ENCODE results near the gene TTLL7.
A peak's percentile ranks its signal among the peaks of the same experiment; 100 is the strongest.

Gene TTLL7
- 0.35 to 0.60 (median 0.39) reads per million in 3 experiments for total RNA-seq

- peak; percentile 60 for DNase-seq
These were observed at the start of gene TTLL7 for GRCh38 chr1:83998498-83999315. Gene TTLL7, minus strand, starts transcription at chr1:83999132. Its CDS starts 46,921 bp downstream, at chr1:83952211.

GRCh38 chr1:84042461-84042860, 43.5 kb upstream of the TTLL7 start:
- DNase-seq = no peak

- DNase-seq = no peak
These were observed 39.1 kb upstream of the TTLL7 start for GRCh38 chr1:84037758-84038611.

GRCh38 chr1:84031802-84032327, 32.9 kb upstream of the TTLL7 start:
- no peak for DNase-seq

GRCh38 chr1:84027368-84027767, 28.4 kb upstream of the TTLL7 start:
- DNase-seq = no peak

GRCh38 chr1:84025966-84026365, 27.0 kb upstream of the TTLL7 start:
- no peak for DNase-seq

- DNase-seq = no peak
These were observed 22.9 kb upstream of the TTLL7 start for GRCh38 chr1:84021822-84022221.

- no peak for DNase-seq
These were observed 21.2 kb upstream of the TTLL7 start for GRCh38 chr1:84020151-84020550.

- no peak for DNase-seq
These were observed 20.3 kb upstream of the TTLL7 start for GRCh38 chr1:84019217-84019616.

- no peak for DNase-seq
These were observed 14.8 kb upstream of the TTLL7 start for GRCh38 chr1:84013708-84014107.

- DNase-seq = no peak
These were observed 13.1 kb upstream of the TTLL7 start for GRCh38 chr1:84012018-84012417.

- no peak for DNase-seq
These were observed 11.2 kb upstream of the TTLL7 start for GRCh38 chr1:84010136-84010535.

GRCh38 chr1:84008631-84009030, 9.7 kb upstream of the TTLL7 start:
- DNase-seq = no peak

GRCh38 chr1:84006591-84006990, 7.7 kb upstream of the TTLL7 start:
- no peak for DNase-seq

- no peak for DNase-seq
These were observed 2.6 kb upstream of the TTLL7 start for GRCh38 chr1:84001501-84001900.

GRCh38 chr1:84000954-84001495, 2.1 kb upstream of the TTLL7 start:
- DNase-seq = no peak

GRCh38 chr1:84000196-84000885, 1.4 kb upstream of the TTLL7 start:
- DNase-seq = no peak

- DNase-seq = no peak
These were observed 436 bp upstream of the TTLL7 start for GRCh38 chr1:83999316-83999819.

GRCh38 chr1:83998205-83998497, 781 bp downstream of the TTLL7 start:
- DNase-seq = no peak

- DNase-seq = no peak
These were observed 1.3 kb downstream of the TTLL7 start for GRCh38 chr1:83997631-83998030.

- DNase-seq = no peak
These were observed 2.3 kb downstream of the TTLL7 start for GRCh38 chr1:83996621-83997020.

GRCh38 chr1:83996191-83996590, 2.7 kb downstream of the TTLL7 start:
- no peak for DNase-seq

- no peak for DNase-seq
These were observed 3.3 kb downstream of the TTLL7 start for GRCh38 chr1:83995649-83996048.
